ENCODE data around the gene SRRM1. TPM values are rescaled to one million over a fixed set of nuclear protein-coding genes. Genes with fewer than 3 reads are reported as not detected.

The SRRM1 gene
- total RNA-seq, 1 experiment from 2014 or later, result 228 TPM

GRCh38 chr1:24683713-24684162 is 40.6 kb downstream of the SRRM1 start:
- no peak for DNase-seq (ENCODE audit: low spot score)
- Mint-ChIP-seq H3K27me3 (ENCODE audit: low read depth) (no peaks in the 10 kb centered on the region), H3K4me3 (no peak overlapping the region), H3K36me3 (peaks cover 3% of the 10 kb centered on the region; the same call in 1 of the 2 replicates), H3K4me1 (peaks cover 3% of the 10 kb centered on the region), H3K9me3 (no peaks in the 10 kb centered on the region), H3K27ac (no peak overlapping the region)
- ATAC-seq, result no peak
- POLR2A ChIA-PET, result interaction anchor here (0.6 to 0.7 kb wide), 2 partner anchors 17 to 147 kb away, joined by 4 read pairs; no protein-coding TSS in a partner anchor
- CTCF ChIA-PET, result interaction anchor here (0.5 to 3.0 kb wide), 6 partner anchors 105 to 249 kb away, joined by 3 to 22 read pairs (median 3); no protein-coding TSS in a partner anchor
- TF ChIP-seq ARID4B (CRISPR knock-in tag; IDR thresholded peaks at IDR 0.05; ENCODE audit: borderline replicate concordance), result no peak
- TF ChIP-seq NFYB (CRISPR knock-in tag; conservative IDR thresholded peaks at IDR 0.05; ENCODE audit: low read depth), result no peak
- TF ChIP-seq, protein P1, sequence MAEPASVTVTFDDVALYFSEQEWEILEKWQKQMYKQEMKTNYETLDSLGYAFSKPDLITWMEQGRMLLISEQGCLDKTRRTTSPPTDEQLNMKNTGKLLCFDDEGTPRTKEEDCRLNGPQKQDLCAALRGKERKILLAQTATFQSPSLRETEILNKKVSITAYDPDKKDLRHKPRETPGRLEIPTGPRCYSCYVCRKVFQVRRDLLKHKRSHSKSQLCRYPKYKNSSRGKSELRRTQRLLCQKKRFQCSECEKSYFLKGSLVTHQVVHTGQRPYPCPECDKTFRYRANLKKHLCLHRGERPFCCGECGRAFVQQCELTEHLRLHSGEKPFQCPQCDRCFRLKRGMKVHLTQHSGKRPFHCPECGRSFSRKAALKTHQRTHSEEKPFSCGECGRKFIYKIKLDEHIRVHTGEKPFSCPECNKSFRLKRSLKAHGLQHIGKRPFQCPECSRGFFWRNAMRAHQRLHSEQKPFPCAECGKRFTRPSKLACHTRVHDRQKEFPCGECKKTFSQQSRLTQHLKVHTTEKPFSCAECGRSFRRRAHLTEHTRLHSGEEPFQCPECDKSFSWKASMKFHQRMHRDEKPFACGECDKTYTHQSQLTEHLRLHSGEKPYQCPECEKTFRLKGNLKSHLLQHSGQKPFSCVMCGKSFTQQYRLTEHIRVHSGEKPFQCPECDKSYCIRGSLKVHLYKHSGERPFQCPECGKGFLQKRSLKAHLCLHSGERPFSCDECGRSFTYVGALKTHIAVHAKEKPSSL (CRISPR knock-in tag; conservative IDR thresholded peaks at IDR 0.05), result no peak
- no peak for TF ChIP-seq ZNF416 (CRISPR knock-in tag; IDR thresholded peaks at IDR 0.05)
- no peak for TF ChIP-seq AFF4 (CRISPR knock-in tag; IDR thresholded peaks at IDR 0.05; ENCODE audit: borderline replicate concordance)
- no peak for TF ChIP-seq MYBL2 (CRISPR knock-in tag; IDR thresholded peaks at IDR 0.05)
- TF ChIP-seq, protein P2, sequence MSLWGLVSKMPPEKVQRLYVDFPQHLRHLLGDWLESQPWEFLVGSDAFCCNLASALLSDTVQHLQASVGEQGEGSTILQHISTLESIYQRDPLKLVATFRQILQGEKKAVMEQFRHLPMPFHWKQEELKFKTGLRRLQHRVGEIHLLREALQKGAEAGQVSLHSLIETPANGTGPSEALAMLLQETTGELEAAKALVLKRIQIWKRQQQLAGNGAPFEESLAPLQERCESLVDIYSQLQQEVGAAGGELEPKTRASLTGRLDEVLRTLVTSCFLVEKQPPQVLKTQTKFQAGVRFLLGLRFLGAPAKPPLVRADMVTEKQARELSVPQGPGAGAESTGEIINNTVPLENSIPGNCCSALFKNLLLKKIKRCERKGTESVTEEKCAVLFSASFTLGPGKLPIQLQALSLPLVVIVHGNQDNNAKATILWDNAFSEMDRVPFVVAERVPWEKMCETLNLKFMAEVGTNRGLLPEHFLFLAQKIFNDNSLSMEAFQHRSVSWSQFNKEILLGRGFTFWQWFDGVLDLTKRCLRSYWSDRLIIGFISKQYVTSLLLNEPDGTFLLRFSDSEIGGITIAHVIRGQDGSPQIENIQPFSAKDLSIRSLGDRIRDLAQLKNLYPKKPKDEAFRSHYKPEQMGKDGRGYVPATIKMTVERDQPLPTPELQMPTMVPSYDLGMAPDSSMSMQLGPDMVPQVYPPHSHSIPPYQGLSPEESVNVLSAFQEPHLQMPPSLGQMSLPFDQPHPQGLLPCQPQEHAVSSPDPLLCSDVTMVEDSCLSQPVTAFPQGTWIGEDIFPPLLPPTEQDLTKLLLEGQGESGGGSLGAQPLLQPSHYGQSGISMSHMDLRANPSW (CRISPR knock-in tag; conservative IDR thresholded peaks at IDR 0.05; ENCODE audit: low read depth), result no peak
- no peak for TF ChIP-seq ESRRA (CRISPR knock-in tag; IDR thresholded peaks at IDR 0.05; ENCODE audit: borderline replicate concordance)
- no peak for TF ChIP-seq ZNF232 (CRISPR knock-in tag; IDR thresholded peaks at IDR 0.05)
- TF ChIP-seq NR3C1 (CRISPR knock-in tag; conservative IDR thresholded peaks at IDR 0.05; ENCODE audit: low read depth), result no peak
- TF ChIP-seq, protein P3, sequence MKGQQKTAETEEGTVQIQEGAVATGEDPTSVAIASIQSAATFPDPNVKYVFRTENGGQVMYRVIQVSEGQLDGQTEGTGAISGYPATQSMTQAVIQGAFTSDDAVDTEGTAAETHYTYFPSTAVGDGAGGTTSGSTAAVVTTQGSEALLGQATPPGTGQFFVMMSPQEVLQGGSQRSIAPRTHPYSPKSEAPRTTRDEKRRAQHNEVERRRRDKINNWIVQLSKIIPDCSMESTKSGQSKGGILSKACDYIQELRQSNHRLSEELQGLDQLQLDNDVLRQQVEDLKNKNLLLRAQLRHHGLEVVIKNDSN (CRISPR knock-in tag; IDR thresholded peaks at IDR 0.05), result no peak
- TF ChIP-seq EMX1 (CRISPR knock-in tag; IDR thresholded peaks at IDR 0.05), result no peak
- TF ChIP-seq, protein P4, sequence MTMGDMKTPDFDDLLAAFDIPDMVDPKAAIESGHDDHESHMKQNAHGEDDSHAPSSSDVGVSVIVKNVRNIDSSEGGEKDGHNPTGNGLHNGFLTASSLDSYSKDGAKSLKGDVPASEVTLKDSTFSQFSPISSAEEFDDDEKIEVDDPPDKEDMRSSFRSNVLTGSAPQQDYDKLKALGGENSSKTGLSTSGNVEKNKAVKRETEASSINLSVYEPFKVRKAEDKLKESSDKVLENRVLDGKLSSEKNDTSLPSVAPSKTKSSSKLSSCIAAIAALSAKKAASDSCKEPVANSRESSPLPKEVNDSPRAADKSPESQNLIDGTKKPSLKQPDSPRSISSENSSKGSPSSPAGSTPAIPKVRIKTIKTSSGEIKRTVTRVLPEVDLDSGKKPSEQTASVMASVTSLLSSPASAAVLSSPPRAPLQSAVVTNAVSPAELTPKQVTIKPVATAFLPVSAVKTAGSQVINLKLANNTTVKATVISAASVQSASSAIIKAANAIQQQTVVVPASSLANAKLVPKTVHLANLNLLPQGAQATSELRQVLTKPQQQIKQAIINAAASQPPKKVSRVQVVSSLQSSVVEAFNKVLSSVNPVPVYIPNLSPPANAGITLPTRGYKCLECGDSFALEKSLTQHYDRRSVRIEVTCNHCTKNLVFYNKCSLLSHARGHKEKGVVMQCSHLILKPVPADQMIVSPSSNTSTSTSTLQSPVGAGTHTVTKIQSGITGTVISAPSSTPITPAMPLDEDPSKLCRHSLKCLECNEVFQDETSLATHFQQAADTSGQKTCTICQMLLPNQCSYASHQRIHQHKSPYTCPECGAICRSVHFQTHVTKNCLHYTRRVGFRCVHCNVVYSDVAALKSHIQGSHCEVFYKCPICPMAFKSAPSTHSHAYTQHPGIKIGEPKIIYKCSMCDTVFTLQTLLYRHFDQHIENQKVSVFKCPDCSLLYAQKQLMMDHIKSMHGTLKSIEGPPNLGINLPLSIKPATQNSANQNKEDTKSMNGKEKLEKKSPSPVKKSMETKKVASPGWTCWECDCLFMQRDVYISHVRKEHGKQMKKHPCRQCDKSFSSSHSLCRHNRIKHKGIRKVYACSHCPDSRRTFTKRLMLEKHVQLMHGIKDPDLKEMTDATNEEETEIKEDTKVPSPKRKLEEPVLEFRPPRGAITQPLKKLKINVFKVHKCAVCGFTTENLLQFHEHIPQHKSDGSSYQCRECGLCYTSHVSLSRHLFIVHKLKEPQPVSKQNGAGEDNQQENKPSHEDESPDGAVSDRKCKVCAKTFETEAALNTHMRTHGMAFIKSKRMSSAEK (CRISPR knock-in tag; IDR thresholded peaks at IDR 0.05; ENCODE audit: borderline replicate concordance), result no peak
- TF ChIP-seq RORB (CRISPR knock-in tag; IDR thresholded peaks at IDR 0.05), result no peak

Measured in WTC11 (cell line).